HG03521 (cell line): ENCODE data around the gene NACAD.

Experiments used
- ATAC-seq: cut with Tn5 transposase; IDR thresholded peaks from one replicate; pipeline ENCODE4 v1.9.1; 2021; ENCODE audit warnings: mild to moderate bottlenecking, moderate library complexity; ENCODE audit not compliant: unreplicated experiment

NACAD gene

GRCh38 chr7:45092100-45092930 is 3.5 kb upstream of the NACAD start:
- ATAC-seq: no peak

DNA sequence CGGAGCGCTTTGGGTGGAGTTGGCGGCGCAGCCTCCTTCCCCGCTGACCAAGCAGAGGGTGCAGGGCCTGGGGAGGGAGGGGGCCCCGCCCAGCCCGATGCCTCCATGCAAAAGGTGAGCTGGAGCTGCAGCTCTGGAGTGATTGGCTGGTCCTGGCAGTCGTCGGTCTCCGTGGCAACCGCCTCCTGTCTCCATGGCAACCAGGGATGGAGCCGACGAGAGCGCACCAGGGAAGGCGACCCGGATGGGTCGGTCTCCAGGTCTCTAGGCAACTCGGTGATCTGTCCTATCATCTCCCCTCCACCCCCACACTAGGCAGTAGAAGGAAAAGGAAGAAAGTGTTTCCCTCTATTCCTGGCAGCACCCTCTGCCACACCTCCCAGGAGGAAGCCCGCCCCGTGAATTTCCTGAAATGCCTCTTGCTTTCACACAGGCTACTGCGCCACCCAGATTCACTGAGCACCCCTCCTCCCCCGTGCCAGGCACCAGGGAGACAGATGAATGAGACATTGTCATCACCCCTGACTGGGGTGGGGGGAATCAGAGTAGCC is 647 bp upstream of the NACAD start:
- ATAC-seq: no peak

DNA sequence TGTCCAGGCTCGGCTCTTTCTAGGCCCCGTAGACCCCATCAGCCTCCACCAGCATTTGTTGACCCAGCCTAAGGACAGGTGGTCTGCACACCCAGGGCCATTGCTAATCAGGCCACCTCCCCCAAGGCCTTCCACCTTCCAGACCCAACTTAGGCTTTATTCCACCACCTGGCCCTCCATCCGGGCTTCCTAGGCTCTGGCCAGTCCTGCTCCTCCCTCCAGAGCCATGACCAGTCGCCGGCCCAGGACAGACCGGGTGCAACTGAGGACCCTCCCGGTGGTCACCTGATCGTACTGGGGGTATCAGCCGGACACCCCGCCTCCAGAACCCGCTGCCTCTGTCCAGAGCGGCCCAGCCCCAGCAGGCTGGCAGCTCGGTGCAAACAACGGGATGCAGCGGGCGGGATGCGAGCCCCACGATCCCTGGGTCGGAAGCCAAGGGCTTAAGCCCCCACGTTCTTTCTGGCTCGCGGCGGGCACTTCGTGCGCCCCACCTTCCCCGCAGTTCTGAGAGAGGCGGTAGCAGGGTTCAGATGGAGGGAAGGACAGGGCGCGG is 545 bp downstream of the NACAD start:
- ATAC-seq: no peak

GRCh38 chr7:45087301-45088145 is 1.2 kb downstream of the NACAD start:
- no peak for ATAC-seq

DNA sequence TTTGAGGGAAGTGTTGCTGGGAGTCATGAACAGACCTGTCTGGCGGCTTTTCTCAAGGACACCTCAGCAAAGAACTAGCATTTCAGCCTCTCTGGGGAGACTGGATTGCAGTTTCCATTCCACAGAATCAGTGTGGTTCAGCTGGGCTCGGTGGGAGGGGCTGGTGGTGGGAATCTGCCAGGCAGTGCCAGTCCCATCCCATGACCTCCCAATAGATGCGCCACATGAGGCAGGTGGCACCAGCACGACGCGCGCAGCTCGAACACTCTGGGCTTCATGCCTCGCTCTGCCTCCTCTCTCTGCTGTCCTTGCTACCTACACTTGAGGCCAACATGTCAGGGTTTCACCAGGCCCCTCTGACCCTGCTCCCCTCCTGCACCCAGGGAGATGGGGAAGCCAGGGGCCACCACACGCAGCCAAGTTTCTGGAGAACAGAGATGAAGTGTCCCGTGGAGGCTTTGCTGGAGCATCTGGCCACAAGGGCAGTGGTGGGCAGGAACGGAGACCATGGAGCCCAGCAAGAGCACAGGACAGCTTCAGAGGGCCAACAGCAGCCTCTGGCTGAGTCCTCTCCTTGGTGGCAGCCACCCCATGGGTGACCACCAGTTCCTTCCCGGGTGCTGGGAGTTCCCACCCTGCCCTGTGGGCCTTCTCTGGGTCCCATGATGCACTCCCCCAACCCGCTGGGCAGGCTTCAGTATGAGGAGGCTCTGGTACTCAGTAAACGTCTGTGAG is 2.3 kb downstream of the NACAD start:
- no peak for ATAC-seq

- no peak for ATAC-seq
Measured at GRCh38 chr7:45085619-45086200, 3.1 kb downstream of the NACAD start.

- ATAC-seq: no peak
Measured at GRCh38 chr7:45084901-45085618, 3.7 kb downstream of the NACAD start.

- ATAC-seq: no peak
Measured at GRCh38 chr7:45084336-45084735, 4.4 kb downstream of the NACAD start.

DNA sequence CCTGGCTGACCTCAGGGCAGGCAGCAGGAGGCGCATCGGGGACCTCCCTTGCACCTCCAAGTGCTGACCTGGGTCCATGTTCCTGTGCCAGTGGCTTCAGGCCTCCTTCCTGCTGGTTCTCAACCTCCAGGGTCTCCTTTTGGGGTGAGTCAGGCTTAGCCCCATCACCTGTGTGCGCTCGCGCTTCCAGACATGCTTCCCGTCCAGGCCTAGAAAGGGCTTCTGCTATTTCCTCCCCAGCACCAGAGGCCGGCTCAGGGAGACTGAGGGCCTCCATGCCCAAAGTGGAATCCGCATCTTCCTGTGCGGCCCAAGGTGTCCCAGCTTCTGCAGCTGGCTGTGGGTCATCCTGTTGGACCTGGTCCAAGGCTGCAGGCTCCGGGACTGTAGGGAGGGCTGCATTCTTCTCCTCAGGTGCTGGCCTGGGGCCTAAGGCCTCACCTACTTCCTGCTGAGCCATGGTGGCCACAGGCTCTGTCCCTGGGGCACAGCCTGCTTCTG is 5.9 kb downstream of the NACAD start:
- no peak for ATAC-seq

DNA sequence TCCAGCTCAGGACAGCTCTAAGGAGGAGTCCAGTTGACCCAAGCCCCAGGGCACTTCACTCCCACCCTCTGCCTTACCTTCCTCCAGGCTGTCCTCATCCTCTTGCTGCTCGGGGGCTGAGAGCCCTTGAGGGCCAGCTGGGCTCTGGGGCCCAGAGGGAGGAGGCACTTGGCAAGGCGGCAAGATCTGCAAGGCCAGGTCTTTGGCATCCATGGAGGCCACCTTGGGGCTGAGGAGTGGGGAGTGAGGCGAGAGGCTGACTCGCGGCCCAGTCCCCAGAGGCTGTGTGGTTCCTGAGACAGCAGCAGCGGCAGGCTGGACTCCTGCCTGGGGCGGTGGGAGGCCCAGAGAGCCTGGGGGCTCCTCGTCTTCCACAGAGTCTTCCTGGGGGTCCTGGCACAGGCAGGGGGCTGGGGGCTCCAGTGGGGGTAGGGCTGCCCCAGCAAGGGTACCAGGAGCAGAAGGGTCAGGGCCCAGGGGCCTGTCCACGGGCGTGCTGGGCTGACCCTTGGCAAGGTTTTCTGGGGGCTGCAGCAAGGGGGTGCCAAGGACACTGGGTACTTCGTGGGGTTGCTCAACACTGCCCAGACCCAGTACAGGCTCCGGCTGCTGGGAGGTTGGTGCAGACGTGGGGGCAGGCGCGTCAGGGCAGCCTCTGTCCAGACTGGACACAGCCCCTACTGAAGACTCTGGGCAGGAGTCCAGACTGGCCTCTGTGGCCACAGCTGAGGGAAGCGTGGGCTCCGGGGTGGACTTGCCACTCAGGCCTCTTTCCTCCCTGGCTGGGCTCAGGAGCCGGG is 6.5 kb downstream of the NACAD start:
- no peak for ATAC-seq

- ATAC-seq: no peak
Measured at GRCh38 chr7:45081670-45081974, 7.1 kb downstream of the NACAD start.

DNA sequence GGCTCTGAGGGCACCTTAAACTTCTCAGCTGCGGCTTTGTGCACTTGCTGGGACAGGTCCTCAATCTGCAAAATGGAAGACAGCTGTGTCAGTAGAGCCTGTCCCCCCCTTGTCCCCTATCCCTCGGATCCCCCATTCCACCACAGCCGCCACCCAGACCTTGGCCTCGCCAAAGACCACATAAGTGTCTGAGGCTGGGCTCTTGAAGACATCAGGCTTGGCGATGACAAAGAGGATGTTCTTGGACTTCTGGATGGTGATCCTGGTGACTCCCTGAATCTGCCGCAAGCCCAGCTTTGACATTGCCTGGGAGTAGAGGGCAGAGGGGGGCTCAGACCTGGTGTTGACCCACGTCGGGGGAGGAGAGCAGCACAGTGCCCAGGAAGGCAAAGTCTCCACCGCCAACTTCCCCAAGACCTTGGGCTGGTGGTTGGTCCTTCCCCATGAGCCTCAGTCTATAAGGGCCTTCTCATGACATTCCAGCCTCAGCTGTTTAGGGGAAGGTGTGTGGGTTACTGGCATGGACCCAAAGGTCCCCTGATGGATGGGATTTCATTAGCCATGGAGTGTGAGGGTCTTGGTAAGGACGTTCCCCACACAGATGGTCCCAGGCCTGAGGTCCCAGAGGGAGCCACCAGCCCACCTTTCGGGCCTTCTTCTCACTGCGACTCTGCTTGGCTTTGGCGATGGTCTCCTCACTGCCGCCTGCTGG is 7.7 kb downstream of the NACAD start:
- no peak for ATAC-seq

DNA sequence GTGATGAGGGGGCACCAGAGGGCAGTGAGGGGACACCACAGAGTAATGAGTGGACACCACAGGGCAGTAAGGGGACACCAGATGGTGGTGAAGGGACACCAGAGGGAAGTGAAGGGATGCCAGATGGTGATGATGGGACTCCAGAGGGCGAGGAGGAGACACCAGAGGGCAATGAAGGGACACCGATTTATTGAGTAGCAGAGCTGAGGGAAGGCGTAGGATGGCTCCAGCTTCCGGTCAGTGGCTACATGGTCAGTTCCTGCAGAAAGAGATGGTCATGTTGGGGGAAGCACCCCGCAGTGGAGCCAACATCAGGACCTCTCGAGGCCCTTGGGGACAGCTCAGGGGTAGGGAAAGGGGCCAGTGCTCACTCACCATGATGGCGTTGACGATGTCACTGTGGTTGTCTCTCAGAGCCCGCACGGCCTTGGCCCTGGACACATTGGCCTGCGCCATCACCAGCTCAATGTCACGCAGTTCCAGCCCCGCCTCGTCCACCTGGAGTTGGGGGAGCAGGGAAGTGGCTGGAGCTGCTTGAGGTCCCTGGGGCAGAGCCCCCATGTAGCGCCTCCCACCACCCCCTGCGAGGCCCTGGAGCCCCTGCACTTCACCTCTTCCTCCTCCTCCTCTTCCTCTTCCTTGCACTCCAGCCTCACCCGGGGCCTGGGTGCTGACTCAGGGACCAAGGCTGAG is 8.4 kb downstream of the NACAD start:
- ATAC-seq: no peak

- no peak for ATAC-seq
Measured at GRCh38 chr7:45078125-45078681, 10.6 kb downstream of the NACAD start.

GRCh38 chr7:45077579-45077978 is 11.2 kb downstream of the NACAD start:
- ATAC-seq: no peak

DNA sequence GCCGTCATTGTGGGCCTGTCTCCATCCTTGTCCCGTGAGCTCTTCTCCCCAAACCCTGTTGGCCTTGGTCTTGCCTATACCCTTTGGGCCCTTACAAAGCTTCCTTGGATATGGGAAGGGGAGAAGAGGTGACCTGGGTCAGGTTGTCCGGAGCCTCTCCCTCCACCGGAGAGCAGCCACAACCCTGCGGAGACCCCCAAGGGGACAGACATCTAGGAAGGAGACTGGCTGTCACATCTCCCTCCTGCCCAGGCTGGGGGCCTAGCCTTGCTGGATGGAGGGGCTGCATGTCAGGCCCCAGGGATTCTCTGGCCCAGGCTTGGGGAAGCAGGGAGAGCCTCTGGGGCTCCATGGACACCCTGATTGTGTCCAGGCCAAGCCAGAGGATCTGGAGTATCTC is 11.8 kb downstream of the NACAD start:
- ATAC-seq: no peak
